ENCODE results near the gene KRAS.

DNA sequence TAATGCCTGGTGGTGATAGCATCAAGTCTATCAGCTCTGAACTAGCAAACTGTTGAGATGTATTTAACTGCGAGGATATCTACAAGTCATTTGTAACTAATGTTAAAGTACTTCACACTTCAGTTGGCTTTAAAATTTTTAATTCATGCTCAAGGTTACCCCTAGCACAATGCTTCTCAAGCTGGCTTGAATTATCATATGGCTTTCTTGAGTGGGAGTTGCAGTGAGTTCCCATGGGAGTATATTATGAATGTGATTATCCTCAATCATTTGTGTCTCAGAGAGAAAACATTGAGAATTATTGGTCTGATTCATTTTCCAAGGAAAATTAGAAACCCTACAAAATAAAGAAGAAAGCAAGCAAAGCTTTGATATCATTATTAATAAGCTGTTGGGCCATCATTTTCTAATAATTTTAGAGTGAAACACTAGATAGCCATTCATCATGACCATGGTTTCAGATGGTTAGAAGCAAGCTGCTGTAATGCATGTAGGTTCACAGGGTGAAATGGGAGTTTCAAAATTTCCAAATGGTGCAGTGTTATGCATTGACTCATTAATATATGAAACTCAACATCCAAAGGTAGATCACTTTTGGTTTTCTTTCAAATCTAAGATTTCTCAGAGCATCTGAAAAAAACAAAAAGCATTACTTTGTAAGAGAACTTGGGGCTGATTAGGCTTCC lies 11.8 kb upstream of the KRAS start:
- TF ChIP-seq CTCF (IDR thresholded peaks at IDR 0.05) (no peak), POLR2A (IDR thresholded peaks at IDR 0.05) (no peak)
